ENCODE results near the gene CEP164.
A peak's percentile ranks its signal among the peaks of the same experiment; 100 is the strongest.

Gene CEP164

DNA sequence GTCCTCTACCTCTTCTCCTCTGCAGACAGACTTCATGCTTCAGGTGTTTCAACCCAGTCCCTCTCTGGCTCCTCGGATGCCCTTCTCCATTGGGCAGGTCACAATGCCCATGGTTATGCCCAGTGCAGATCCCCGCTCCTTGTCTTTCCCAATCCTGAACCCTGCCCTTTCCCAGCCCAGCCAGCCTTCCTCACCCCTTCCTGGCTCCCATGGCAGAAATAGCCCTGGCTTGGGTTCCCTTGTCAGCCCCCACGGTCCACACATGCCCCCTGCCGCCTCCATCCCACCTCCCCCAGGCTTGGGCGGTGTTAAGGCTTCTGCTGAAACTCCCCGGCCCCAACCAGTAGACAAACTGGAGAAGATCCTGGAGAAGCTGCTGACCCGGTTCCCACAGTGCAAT is 45.8 kb upstream of the CEP164 start:
- H2AFZ ChIP-seq (ENCODE audit: low read depth, low read length), result no peak overlapping the region
- H3K27ac ChIP-seq (ENCODE audit: low read length, poor library complexity, severe bottlenecking), result peak overlapping the region; percentile 5

DNA sequence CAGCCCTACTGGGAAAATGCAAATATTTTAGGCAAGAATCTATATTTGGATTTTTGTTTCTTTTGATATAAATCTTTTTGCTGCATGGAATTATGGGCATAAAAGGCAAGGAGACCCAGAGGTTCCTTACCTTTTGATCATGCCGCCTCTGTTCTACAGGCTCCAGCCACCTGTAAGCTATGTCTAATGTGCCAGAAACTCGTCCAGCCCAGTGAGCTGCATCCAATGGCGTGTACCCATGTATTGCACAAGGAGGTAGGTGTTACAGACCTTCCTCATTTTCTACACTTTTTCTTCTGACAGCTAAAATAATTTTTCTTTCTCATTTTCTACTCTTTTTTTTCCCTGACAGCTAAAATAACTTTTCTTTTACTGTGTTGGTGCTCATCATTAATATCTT is 44.7 kb upstream of the CEP164 start:
- no peak overlapping the region for H2BK15ac ChIP-seq (ENCODE audit: low read depth, poor library complexity, severe bottlenecking)
- no peak overlapping the region for H3K27ac ChIP-seq (ENCODE audit: low read length, poor library complexity, severe bottlenecking)
- H3K4me3 ChIP-seq (ENCODE audit: insufficient read depth in 1 of 2, low read depth in 1 of 2, low read length in 2 of 2), result no peak overlapping the region
- H3K4me1 ChIP-seq (ENCODE audit: control insufficient read depth, insufficient read depth, low read depth, low read length), result peaks cover 7% of the 10 kb centered on the region
- H2BK5ac ChIP-seq (ENCODE audit: low read depth, low read length, poor library complexity, severe bottlenecking), result no peak overlapping the region
- peaks cover 27 to 70% of the 10 kb centered on the region in 2 experiments for H3K36me3 ChIP-seq (ENCODE audit: control insufficient read depth in 1 of 2, insufficient read depth in 2 of 2, low read depth in 1 of 2, low read length in 2 of 2)
- H3K9me3 ChIP-seq (ENCODE audit: control insufficient read depth, low read length), result no peaks in the 10 kb centered on the region
- no peak overlapping the region for H4K8ac ChIP-seq (ENCODE audit: low read length)
- H2BK120ac ChIP-seq (ENCODE audit: low read depth, low read length), result no peak overlapping the region
- peaks cover 7% of the 10 kb centered on the region for H3K79me1 ChIP-seq (replicated peaks; ENCODE audit: low read length, poor library complexity, severe bottlenecking)
- H4K91ac ChIP-seq (ENCODE audit: low read length), result no peak overlapping the region
- no peak overlapping the region for H3K4me2 ChIP-seq (ENCODE audit: low read length, poor library complexity, severe bottlenecking)
- H2BK12ac ChIP-seq (ENCODE audit: low read length in 2 of 2), result no peak overlapping the region
- H3K4ac ChIP-seq (ENCODE audit: low read depth in 1 of 2, low read length in 2 of 2), result no peak overlapping the region
- DNase-seq, result no peak
- no peaks in the 10 kb centered on the region for H3K27me3 ChIP-seq (ENCODE audit: control insufficient read depth in 1 of 2, insufficient read depth in 1 of 2, low read length in 2 of 2)
- no peak overlapping the region for H3K18ac ChIP-seq (ENCODE audit: low read depth in 1 of 2, low read length in 2 of 2)
- no peak overlapping the region for H3K9ac ChIP-seq (ENCODE audit: low read length)
- H3K23ac ChIP-seq (ENCODE audit: low read length in 2 of 2), result no peak overlapping the region
- H3K14ac ChIP-seq (ENCODE audit: low read length in 2 of 2), result no peak overlapping the region
- 96% methylated on average over 3 of the region's 3 CpGs for WGBS
- no peak overlapping the region for H2AFZ ChIP-seq (ENCODE audit: low read depth, low read length)
- H2AK5ac ChIP-seq (ENCODE audit: low read length, severe bottlenecking), result no peak overlapping the region

More for the DNA sequence above, 45.8 kb upstream of the CEP164 start:
- peak overlapping the region; percentile 9 to 58 for H3K18ac ChIP-seq (ENCODE audit: low read depth in 1 of 2, low read length in 2 of 2)
- H2BK5ac ChIP-seq (ENCODE audit: low read depth, low read length, poor library complexity, severe bottlenecking), result no peak overlapping the region
- no peaks in the 10 kb centered on the region for H3K9me3 ChIP-seq (ENCODE audit: control insufficient read depth, low read length)
- H3K27me3 ChIP-seq (ENCODE audit: control insufficient read depth in 1 of 2, insufficient read depth in 1 of 2, low read length in 2 of 2), result no peaks in the 10 kb centered on the region
- peak overlapping the region; percentile 38 for H2AK5ac ChIP-seq (ENCODE audit: low read length, severe bottlenecking)
- H3K23ac ChIP-seq (ENCODE audit: low read length in 2 of 2), result no peak overlapping the region
- peak overlapping the region; percentile 33 for H3K9ac ChIP-seq (ENCODE audit: low read length)
- H4K8ac ChIP-seq (ENCODE audit: low read length), result peak overlapping the region; percentile 30
- peak overlapping the region; percentile 37 to 99 for H2BK12ac ChIP-seq (ENCODE audit: low read length in 2 of 2)
- no peak overlapping the region for H2BK120ac ChIP-seq (ENCODE audit: low read depth, low read length)
- peaks cover 21 to 59% of the 10 kb centered on the region in 2 experiments for H3K36me3 ChIP-seq (ENCODE audit: control insufficient read depth in 1 of 2, insufficient read depth in 2 of 2, low read depth in 1 of 2, low read length in 2 of 2)
- H4K91ac ChIP-seq (ENCODE audit: low read length), result peak overlapping the region; percentile 85
- no peak overlapping the region for H3K14ac ChIP-seq (ENCODE audit: low read length in 2 of 2)
- peaks cover 6% of the 10 kb centered on the region for H3K79me1 ChIP-seq (replicated peaks; ENCODE audit: low read length, poor library complexity, severe bottlenecking)
- peak overlapping the region in 1 of 2 experiments; percentile 54 for H3K4ac ChIP-seq (ENCODE audit: low read depth in 1 of 2, low read length in 2 of 2)
- no peak for DNase-seq
- H3K4me1 ChIP-seq (ENCODE audit: control insufficient read depth, insufficient read depth, low read depth, low read length), result peaks cover 7% of the 10 kb centered on the region
- no peak overlapping the region for H3K4me2 ChIP-seq (ENCODE audit: low read length, poor library complexity, severe bottlenecking)
- no peak overlapping the region for H3K4me3 ChIP-seq (ENCODE audit: insufficient read depth in 1 of 2, low read depth in 1 of 2, low read length in 2 of 2)
- 95% methylated on average over 7 of the region's 7 CpGs for WGBS
- H2BK15ac ChIP-seq (ENCODE audit: low read depth, poor library complexity, severe bottlenecking), result no peak overlapping the region

DNA sequence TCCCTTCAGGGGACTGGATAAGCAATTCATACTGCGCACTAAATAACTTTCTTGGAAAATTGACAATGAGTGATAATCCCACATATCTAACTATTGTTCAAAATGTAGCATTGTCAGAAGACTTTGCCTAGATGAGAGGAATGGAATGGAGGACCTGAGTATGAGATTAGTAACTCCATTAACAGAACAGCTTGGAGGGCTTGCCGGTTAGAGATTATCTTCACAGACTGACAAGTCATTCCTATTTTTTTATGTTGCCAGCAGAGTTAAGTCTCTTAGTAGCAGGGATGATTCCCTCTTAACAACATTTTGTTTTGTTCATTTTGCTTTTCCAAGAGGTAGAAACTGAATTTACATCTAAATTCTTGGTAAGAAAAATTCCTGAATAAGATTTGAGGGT is 43.6 kb upstream of the CEP164 start:
- H3K18ac ChIP-seq (ENCODE audit: low read depth in 1 of 2, low read length in 2 of 2), result no peak overlapping the region
- H2BK120ac ChIP-seq (ENCODE audit: low read depth, low read length), result no peak overlapping the region
- H3K4me2 ChIP-seq (ENCODE audit: low read length, poor library complexity, severe bottlenecking), result no peak overlapping the region
- peaks cover 5% of the 10 kb centered on the region for H3K79me1 ChIP-seq (replicated peaks; ENCODE audit: low read length, poor library complexity, severe bottlenecking)
- H3K4me3 ChIP-seq (ENCODE audit: insufficient read depth in 1 of 2, low read depth in 1 of 2, low read length in 2 of 2), result no peak overlapping the region
- no peak overlapping the region for H2AK5ac ChIP-seq (ENCODE audit: low read length, severe bottlenecking)
- no peak overlapping the region for H3K4ac ChIP-seq (ENCODE audit: low read depth in 1 of 2, low read length in 2 of 2)
- no peak overlapping the region for H2BK12ac ChIP-seq (ENCODE audit: low read length in 2 of 2)
- H3K9ac ChIP-seq (ENCODE audit: low read length), result no peak overlapping the region
- H3K27me3 ChIP-seq (ENCODE audit: control insufficient read depth in 1 of 2, insufficient read depth in 1 of 2, low read length in 2 of 2), result no peaks in the 10 kb centered on the region
- H2AFZ ChIP-seq (ENCODE audit: low read depth, low read length), result no peak overlapping the region
- WGBS, result 100% methylated on average over 2 of the region's 2 CpGs
- no peak overlapping the region for H4K91ac ChIP-seq (ENCODE audit: low read length)
- H4K8ac ChIP-seq (ENCODE audit: low read length), result no peak overlapping the region
- H2BK5ac ChIP-seq (ENCODE audit: low read depth, low read length, poor library complexity, severe bottlenecking), result no peak overlapping the region
- no peak overlapping the region for H3K23ac ChIP-seq (ENCODE audit: low read length in 2 of 2)
- H3K27ac ChIP-seq (ENCODE audit: low read length, poor library complexity, severe bottlenecking), result no peak overlapping the region
- DNase-seq, result no peak
- peaks cover 30 to 81% of the 10 kb centered on the region in 2 experiments for H3K36me3 ChIP-seq (ENCODE audit: control insufficient read depth in 1 of 2, insufficient read depth in 2 of 2, low read depth in 1 of 2, low read length in 2 of 2)
- no peak overlapping the region for H3K14ac ChIP-seq (ENCODE audit: low read length in 2 of 2)
- no peaks in the 10 kb centered on the region for H3K9me3 ChIP-seq (ENCODE audit: control insufficient read depth, low read length)
- no peak overlapping the region for H2BK15ac ChIP-seq (ENCODE audit: low read depth, poor library complexity, severe bottlenecking)
- peaks cover 7% of the 10 kb centered on the region for H3K4me1 ChIP-seq (ENCODE audit: control insufficient read depth, insufficient read depth, low read depth, low read length)

DNA sequence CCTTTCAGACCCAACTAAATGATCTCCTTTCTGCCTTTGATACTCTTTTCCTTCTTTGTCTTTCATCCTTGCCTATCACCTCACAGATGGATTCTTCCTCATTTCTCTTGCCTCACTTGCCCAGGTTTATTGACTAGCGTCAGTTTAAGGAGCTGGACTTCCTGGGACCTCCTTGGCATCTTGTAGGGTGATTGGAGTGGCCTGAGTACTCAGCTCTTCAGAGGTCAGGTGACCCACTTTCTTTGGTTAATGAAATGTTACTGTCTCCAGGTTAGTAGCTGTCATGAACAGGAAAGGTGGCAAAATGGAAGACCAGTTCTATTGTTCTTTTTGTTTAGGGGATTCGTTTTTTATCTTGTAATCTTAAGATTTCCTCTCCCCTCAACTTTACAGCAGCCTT is 41.1 kb upstream of the CEP164 start:
- H3K18ac ChIP-seq (ENCODE audit: low read depth in 1 of 2, low read length in 2 of 2), result no peak overlapping the region
- no peak overlapping the region for H2BK120ac ChIP-seq (ENCODE audit: low read depth, low read length)
- DNase-seq, result no peak
- H3K27ac ChIP-seq (ENCODE audit: low read length, poor library complexity, severe bottlenecking), result no peak overlapping the region
- peaks cover 2% of the 10 kb centered on the region for H3K4me1 ChIP-seq (ENCODE audit: control insufficient read depth, insufficient read depth, low read depth, low read length)
- no peak overlapping the region for H2AFZ ChIP-seq (ENCODE audit: low read depth, low read length)
- no peak overlapping the region for H3K9ac ChIP-seq (ENCODE audit: low read length)
- H3K27me3 ChIP-seq (ENCODE audit: control insufficient read depth in 1 of 2, insufficient read depth in 1 of 2, low read length in 2 of 2), result no peaks in the 10 kb centered on the region
- H2BK5ac ChIP-seq (ENCODE audit: low read depth, low read length, poor library complexity, severe bottlenecking), result no peak overlapping the region
- no peak overlapping the region for H3K4me3 ChIP-seq (ENCODE audit: insufficient read depth in 1 of 2, low read depth in 1 of 2, low read length in 2 of 2)
- no peak overlapping the region for H3K14ac ChIP-seq (ENCODE audit: low read length in 2 of 2)
- no peak overlapping the region for H3K23ac ChIP-seq (ENCODE audit: low read length in 2 of 2)
- H3K36me3 ChIP-seq (ENCODE audit: control insufficient read depth in 1 of 2, insufficient read depth in 2 of 2, low read depth in 1 of 2, low read length in 2 of 2), result peaks cover 54 to 96% of the 10 kb centered on the region in 2 experiments
- 92% methylated on average over 1 of the region's 2 CpGs for WGBS
- H4K91ac ChIP-seq (ENCODE audit: low read length), result no peak overlapping the region
- no peak overlapping the region for H3K4me2 ChIP-seq (ENCODE audit: low read length, poor library complexity, severe bottlenecking)
- no peaks in the 10 kb centered on the region for H3K9me3 ChIP-seq (ENCODE audit: control insufficient read depth, low read length)
- H2BK15ac ChIP-seq (ENCODE audit: low read depth, poor library complexity, severe bottlenecking), result no peak overlapping the region
- H3K79me1 ChIP-seq (replicated peaks; ENCODE audit: low read length, poor library complexity, severe bottlenecking), result peaks cover 5% of the 10 kb centered on the region
- H4K8ac ChIP-seq (ENCODE audit: low read length), result no peak overlapping the region
- no peak overlapping the region for H2AK5ac ChIP-seq (ENCODE audit: low read length, severe bottlenecking)
- H2BK12ac ChIP-seq (ENCODE audit: low read length in 2 of 2), result no peak overlapping the region
- no peak overlapping the region for H3K4ac ChIP-seq (ENCODE audit: low read depth in 1 of 2, low read length in 2 of 2)

Data from mesenchymal stem cell (in vitro differentiated cells and primary cell).